ENCODE results near the gene GALNT6.
"Not testable (repeated sequence)": the region's sequence is repeated elsewhere in the genome, so short reads cannot be mapped to it uniquely, and the experiment has no call there.

Gene GALNT6

DNA sequence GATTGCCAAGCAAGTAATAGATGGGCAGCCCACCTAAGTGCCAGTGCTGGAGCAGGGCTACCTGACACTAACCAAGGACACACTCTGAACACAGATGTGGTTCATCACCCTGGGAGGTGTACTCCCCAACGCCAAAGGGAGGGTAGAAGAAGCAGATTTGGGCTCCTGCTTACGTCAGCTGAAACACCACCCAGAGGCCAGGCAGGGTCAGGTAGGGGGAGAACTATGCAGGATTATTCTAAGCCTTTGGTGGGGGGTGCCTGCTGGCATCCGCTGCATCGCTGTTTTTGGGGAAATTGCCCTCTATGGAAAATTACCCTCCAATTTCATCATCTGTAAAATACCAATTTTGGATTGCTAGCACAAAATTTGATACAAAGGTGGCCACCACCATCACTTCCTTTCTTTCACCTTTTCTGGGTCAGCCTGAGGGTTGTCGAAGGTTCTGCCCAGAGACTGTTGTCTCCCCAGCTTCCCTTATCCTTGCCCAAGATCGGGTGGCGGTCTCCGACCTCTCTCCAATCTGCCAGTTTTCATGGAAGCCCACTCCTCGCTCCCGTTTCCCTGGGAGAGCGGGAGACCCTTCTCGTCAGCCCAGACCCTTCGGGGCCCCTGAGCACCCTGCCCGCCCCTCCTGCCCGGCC, 67.8 kb downstream of the GALNT6 start:
- no peak for DNase-seq (ENCODE audit: low spot score)

DNA sequence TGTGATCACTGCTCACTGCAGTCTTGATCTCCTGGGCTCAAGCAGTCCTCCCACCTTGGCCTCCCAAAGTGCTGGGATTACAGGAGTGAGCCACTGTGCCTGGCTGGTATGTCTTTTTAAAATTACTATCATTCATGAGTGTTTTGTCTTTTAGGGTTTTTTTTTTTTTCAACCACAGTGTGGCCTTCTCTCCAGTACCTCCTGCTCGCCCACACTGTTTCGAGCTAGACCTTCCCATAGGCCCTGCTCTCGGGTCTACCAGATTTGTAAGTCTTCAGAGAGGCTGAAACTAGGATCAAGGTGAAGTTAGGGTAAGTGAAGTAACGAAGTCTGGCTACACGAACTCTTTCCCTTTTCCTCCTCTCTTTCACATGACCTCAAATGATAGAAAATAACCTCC, 68.8 kb downstream of the GALNT6 start:
- DNase-seq (ENCODE audit: low spot score): no peak

DNA sequence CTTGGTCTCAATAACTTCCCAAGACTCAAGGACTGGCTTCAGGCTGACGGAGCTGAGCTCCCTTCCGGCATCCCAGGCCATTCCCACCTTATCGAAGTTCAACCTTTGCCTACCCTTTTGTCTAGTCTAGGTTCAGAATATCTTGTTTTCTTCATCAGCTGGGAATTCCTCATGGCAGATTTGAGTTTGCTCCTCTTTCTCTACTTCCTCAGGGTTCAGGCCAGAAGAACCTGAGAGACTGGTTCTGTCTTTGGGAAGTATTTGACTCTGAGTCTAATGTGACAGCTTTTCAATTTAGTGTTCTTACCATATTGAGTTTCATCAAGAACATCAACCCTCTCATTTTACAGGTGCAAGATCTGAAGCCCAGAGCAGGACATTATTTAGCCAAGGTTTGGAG, 69.3 kb downstream of the GALNT6 start:
- DNase-seq (ENCODE audit: low spot score): no peak

DNA sequence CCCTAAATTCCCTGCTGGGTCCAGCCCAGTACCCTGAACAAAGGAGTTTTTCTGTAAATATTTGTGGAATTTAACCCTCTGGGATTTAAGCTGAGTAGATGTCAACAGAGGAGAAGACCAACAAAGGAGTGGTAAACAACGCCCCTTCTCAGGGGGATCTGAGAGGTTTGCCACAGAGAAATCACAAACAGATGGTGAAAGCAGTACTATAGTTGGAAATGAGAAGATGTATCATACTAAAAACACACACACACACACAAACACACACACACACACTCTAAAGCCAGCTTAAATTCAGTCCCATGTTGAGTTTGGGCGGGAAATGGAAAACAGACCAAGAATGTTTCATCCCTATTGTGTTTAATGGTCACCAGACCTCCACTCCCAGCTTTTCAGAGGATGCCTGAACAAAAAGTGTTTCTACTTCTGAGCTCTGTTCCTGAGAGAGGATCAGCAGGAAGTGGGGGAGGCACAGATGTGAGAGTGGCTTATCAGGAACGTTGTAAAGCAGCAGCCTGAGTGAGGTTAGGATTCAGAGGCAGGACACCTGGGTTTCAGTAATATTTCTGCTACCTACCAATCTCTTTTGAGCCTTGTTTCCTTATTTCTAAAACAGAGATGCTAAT, 70.4 kb downstream of the GALNT6 start:
- no peak for DNase-seq (ENCODE audit: low spot score)

DNA sequence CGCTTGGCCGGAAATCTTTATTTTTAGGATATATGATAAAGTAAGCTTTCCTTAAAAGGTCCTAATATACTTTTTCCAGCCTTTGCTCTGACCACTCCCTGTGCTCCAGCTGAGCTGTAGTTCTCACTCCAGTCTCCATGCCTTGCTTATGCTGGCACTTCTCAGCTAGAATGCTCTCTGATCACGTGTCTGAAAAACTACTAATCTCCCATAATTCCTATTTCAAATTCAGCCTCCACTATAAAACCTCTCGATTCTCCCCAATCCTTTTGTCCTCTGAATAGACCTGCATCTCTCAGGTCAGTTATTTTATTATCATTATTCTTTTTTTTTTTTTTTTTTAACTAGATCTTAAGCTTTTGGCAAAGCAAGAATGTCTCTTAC, 70.9 kb downstream of the GALNT6 start:
- no peak for DNase-seq (ENCODE audit: low spot score)

DNA sequence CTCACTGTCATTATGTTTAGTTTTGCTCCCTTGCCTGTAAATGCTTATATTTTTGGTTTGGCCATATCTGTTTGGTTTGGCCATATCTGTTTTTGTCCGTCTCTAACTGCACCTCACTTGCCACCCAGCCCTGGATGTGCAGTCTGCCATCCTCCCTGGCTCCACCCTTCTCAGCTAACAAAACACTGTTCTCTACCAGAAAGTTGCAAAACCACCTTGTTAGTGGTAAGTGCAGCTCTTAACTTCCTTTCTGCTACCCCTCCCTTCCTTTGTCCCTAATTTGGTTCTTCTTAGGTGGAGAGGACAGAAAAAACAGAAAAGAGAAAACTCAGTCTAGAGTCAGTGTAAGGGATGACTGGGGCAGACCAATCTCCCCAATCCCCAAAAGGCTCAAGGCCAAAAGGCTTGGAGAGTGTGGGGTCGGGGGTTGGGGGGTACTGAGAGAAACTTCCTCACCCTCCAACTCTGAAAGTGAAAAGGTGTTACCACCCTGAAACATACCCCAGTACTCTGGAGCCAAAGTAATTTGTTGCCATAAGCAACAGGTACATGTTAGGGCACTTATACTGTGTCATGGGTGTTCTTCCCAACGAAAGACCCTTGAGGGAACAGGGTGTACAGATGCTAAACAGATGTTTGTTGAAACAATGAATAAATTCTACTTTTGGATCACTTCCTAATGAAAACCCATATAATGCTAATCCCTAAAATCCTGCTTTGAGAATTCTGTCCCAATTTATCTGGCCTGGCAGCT, 72.2 kb downstream of the GALNT6 start:
- no peak for DNase-seq (ENCODE audit: low spot score)

DNA sequence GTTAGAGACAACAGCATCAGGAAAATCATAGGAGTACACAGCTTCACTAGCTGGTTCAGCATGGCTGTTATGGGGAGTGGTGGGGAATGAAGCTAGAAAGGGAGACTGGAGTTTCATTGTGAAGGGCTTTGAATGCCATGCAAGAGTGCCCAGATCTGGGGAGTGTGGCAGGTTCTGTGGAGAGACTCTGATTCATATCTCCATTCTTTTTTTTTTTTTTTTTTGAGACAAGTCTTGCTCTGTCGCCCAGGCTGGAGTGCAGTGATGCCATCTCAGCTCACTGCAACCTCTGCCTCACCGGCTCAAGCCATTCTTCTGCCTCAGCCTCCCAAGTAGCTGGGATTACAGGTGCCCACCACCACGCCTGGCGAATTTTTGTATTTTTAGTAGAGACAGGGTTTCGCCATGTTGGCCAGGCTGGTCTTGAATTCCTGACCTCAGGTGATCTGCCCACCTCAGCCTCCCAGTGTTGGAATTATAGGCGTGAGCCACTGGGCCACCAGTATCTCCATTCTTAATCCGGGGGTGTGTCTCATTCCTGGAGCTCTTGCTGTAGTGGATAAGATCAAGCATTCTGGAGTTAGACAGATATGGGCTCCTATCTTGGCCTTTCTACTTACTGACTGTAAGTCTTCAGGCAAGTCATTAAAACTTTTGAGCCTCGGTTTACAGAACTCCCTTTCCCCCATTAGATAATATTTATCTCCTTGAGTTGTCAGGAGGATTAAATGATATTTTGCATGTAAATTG, 73.0 kb downstream of the GALNT6 start:
- not testable (repeated sequence) for DNase-seq (ENCODE audit: low spot score)

DNA sequence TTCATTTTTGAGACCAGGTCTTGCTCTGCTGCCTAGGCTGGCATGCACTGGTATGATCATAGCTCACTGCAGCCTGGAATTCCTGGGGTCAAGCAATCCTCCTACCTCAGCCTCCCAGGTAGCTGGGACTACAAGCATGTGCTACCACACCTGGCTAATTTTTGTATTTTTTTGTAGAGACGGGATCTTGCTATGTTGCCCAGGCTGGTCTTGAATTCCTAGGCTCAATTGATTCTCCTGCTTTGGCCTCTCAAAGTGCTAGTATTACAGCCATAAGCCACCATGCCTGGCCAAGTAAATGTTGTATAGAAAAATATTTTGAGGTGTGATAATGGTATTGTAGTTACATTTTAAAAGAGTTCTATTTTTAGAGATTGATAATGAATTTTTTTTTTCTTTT, 79.8 kb downstream of the GALNT6 start:
- no peak for DNase-seq (ENCODE audit: low spot score)

DNA sequence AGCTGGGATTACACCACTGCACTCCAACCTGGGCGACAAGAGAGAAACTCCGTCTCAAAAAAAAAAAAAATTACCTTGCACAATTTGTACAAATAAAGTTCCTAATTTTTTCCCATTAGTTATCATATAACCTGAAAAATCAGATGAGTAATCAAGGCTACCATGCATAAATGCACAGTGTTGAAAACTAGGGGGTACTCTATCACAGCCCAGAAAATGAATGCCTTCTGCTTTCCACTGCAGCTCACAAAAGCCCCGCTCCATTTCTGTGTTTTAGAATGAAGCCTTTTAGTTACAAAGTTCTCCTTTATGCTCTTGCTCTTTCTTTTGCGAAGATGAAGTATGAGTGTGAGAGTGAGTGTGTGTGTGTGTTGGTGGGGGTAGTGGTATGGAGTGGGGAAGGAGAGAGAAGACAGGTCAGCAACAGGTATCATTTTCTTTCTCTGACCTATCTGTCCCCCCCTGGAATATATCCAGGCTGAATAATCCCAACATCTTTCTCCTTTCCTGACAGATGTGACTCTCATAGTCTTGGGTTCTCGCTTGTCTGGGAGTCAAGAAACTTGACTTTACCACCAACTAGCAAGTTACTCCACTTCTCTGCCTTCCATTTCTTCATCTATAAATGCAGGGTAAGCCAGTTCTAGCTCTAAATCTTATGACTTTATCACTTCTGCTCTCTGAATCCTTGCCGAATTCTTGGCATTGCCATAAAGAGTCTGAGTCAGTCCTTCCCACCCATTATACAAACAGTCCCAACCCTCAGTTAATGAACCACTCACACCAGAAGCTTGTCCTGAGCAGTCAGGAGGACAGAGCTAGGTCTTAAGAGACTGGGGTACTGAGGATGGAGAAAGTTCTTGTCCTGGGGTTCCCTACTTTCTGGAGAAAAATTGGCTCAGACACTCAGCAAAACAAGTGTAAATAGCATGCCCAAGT, 83.3 kb downstream of the GALNT6 start:
- no peak for DNase-seq (ENCODE audit: low spot score)

DNA sequence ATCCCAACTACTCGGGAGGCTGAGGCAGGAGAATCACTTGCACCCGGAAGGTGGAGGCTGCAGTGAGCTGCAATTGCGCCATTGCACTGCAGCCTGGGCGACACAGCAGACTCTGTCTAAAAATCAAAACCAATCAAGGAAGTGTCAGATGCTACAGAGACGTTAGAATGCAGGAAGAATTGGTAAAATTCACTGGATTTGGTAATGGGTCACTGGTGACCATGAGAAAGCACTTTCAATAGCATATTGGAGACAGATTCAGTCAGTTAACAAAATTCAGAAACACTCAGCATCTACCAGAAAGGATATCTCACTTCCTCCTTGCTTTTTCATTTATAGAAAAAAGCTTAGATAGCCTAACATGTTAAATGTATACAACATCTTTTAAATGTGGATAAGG, 84.7 kb downstream of the GALNT6 start:
- no peak for DNase-seq (ENCODE audit: low spot score)

Data from pons (tissue), 1 donor.